Prostate gland (tissue), 2 donors: Measurements from ENCODE around the gene CSRP1.

Experiments
- POLR2A ChIP-seq: fragments of 450-650 bp; IDR thresholded peaks from one replicate; pipeline ENCODE4 v1.6.1; 2016; ENCODE audit warnings: antibody characterized with exemption, mild to moderate bottlenecking
- POLR2AphosphoS5 ChIP-seq: sonication (generic); formaldehyde crosslinking; IDR thresholded peaks from one replicate; pipeline ENCODE4 v1.6.1; 2017; ENCODE audit warnings: antibody characterized with exemption
- TF ChIP-seq, protein P1 (sequence below), 4 experiments: fragments of 200-600 bp in 2 of 4; fragments of 450-650 bp in 2 of 4; sonication (generic) in 2 of 4; IDR thresholded peaks; 1 replicate in 3 of 4; 2 replicates in 1 of 4; pipeline ENCODE4 v1.5.1; 2016 to 2019; ENCODE audit warnings: antibody characterized with exemption in 4 of 4, mild to moderate bottlenecking in 2 of 4, moderate library complexity in 2 of 4

GRCh38 chr1:201542309-201543035, 35.5 kb upstream of the CSRP1 start:
- TF ChIP-seq, protein P1, sequence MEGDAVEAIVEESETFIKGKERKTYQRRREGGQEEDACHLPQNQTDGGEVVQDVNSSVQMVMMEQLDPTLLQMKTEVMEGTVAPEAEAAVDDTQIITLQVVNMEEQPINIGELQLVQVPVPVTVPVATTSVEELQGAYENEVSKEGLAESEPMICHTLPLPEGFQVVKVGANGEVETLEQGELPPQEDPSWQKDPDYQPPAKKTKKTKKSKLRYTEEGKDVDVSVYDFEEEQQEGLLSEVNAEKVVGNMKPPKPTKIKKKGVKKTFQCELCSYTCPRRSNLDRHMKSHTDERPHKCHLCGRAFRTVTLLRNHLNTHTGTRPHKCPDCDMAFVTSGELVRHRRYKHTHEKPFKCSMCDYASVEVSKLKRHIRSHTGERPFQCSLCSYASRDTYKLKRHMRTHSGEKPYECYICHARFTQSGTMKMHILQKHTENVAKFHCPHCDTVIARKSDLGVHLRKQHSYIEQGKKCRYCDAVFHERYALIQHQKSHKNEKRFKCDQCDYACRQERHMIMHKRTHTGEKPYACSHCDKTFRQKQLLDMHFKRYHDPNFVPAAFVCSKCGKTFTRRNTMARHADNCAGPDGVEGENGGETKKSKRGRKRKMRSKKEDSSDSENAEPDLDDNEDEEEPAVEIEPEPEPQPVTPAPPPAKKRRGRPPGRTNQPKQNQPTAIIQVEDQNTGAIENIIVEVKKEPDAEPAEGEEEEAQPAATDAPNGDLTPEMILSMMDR (IDR thresholded peaks at IDR 0.05) = no peak
- TF ChIP-seq POLR2AphosphoS5 (no peak), POLR2A (no peak)
